HepG2 (cell line): ENCODE data around the gene LIN28A. TPM values are rescaled to one million over a fixed set of nuclear protein-coding genes. Genes with fewer than 3 reads are reported as not detected.

Source experiments
- AHDC1 ChIP-seq: sonication (generic); formaldehyde crosslinking; IDR thresholded peaks from 2 replicates; pipeline ENCODE4 v1.5.1; 2020; ENCODE audit warnings: mild to moderate bottlenecking, missing genetic modification reagents, borderline replicate concordance
- GTF2F1 ChIP-seq: fragments of 150-350 bp; IDR thresholded peaks from 2 replicates; pipeline ENCODE4 v1.6.1; 2014; ENCODE audit warnings: low read length
- MAF1 ChIP-seq: sonication (generic); formaldehyde crosslinking; IDR thresholded peaks from 2 replicates; pipeline ENCODE4 v1.5.0; 2020; ENCODE audit warnings: missing genetic modification reagents, borderline replicate concordance
- PHF21A ChIP-seq: sonication (generic); formaldehyde crosslinking; IDR thresholded peaks from 2 replicates; pipeline ENCODE4 v1.5.0; 2020; ENCODE audit warnings: mild to moderate bottlenecking, missing genetic modification reagents
- SETDB1 ChIP-seq: sonication (generic); formaldehyde crosslinking; IDR thresholded peaks from 2 replicates; pipeline ENCODE4 v1.5.1; 2020; ENCODE audit warnings: missing genetic modification reagents, mild to moderate bottlenecking, borderline replicate concordance
- SOX5 ChIP-seq: IDR thresholded peaks from 2 replicates; pipeline ENCODE4 v1.6.1; 2016; ENCODE audit warnings: borderline replicate concordance
- TARDBP ChIP-seq: sonication (generic); formaldehyde crosslinking; IDR thresholded peaks from 2 replicates; pipeline ENCODE4 v1.8.0; 2022; ENCODE audit warnings: mild to moderate bottlenecking, missing genetic modification reagents
- ZBED4 ChIP-seq: sonication (generic); formaldehyde crosslinking; IDR thresholded peaks from 2 replicates; pipeline ENCODE4 v1.4.0; 2020; ENCODE audit warnings: missing genetic modification reagents, borderline replicate concordance
- ZBTB20 ChIP-seq: sonication (generic); formaldehyde crosslinking; IDR thresholded peaks from 2 replicates; pipeline ENCODE4 v1.8.1; 2023; ENCODE audit warnings: missing genetic modification reagents, low read depth, mild to moderate bottlenecking, borderline replicate concordance
- ZBTB26 ChIP-seq: IDR thresholded peaks from 2 replicates; pipeline ENCODE4 v1.6.1; 2016; ENCODE audit warnings: missing compliant biosample characterization, missing genetic modification reagents, borderline replicate concordance
- ZFP36 ChIP-seq: fragments of 150-350 bp; IDR thresholded peaks from 2 replicates; pipeline ENCODE4 v1.6.1; 2018; ENCODE audit warnings: borderline replicate concordance, low read length, low read depth; ENCODE audit not compliant: partially characterized antibody
- ZFP41 ChIP-seq: sonication (generic); formaldehyde crosslinking; IDR thresholded peaks from 2 replicates; pipeline ENCODE4 v1.4.0; 2020; ENCODE audit warnings: mild to moderate bottlenecking, missing genetic modification reagents, borderline replicate concordance
- ZNF329 ChIP-seq: sonication (generic); formaldehyde crosslinking; IDR thresholded peaks from 2 replicates; pipeline ENCODE4 v1.9.0; 2021; ENCODE audit warnings: low read depth, mild to moderate bottlenecking, missing genetic modification reagents
- ZNF557 ChIP-seq: sonication (generic); formaldehyde crosslinking; IDR thresholded peaks from 2 replicates; pipeline ENCODE4 v1.4.0; 2020; ENCODE audit warnings: missing genetic modification reagents
- ZNF737 ChIP-seq: sonication (generic); formaldehyde crosslinking; IDR thresholded peaks from 2 replicates; pipeline ENCODE4 v1.5.0; 2020; ENCODE audit warnings: missing genetic modification reagents, mild to moderate bottlenecking, borderline replicate concordance
- polyA plus RNA-seq, 8 experiments: library from polyadenylated mRNA; depleted of rRNA in 3 of 8; stranded (reverse) in 7 of 8; unstranded in 1 of 8; fragments of >200 nt; fragmentation: Illumina TruSeq in 4 of 8; extraction: Trizol in 4 of 8; gene quantifications; 2 replicates each; pipeline versions ENCODE4 v1.2.1 to v1.2.3, GENCODE V29; 2011 to 2016; ENCODE audit warnings: low read depth in 4 of 8, missing spikeins in 1 of 8, mixed read lengths in 1 of 8; ENCODE audit not compliant: insufficient read depth in 1 of 8
- total RNA-seq, 5 experiments: library from RNA; depleted of rRNA; stranded (reverse); fragments of >200 nt; fragmentation: Illumina TruSeq; extraction: Trizol; gene quantifications; 2 replicates each; pipeline ENCODE4 v1.2.3, GENCODE V29; 2016; ENCODE audit warnings: low read depth in 1 of 5
- TF ChIP-seq, protein P1 (sequence below): IDR thresholded peaks from 2 replicates; pipeline ENCODE4 v1.6.1; 2016; ENCODE audit warnings: low read depth, borderline replicate concordance

LIN28A gene
- total and polyA plus RNA-seq, 2 of the 13 experiments (the other 11 are each of a cell fraction or from before 2014, with no cell fraction given): not detected

GRCh38 chr1:26387447-26387846 is 23.2 kb upstream of the LIN28A start (continued):
- TF ChIP-seq ZNF737 (CRISPR knock-in tag) (no peak), SETDB1 (CRISPR knock-in tag) (no peak), ZBED4 (CRISPR knock-in tag) (no peak; the same call in 1 of the 2 replicates), ZNF329 (peak; percentile 63; the same call in 1 of the 2 replicates), SOX5 (CRISPR knock-in tag) (peak; percentile 77), ZFP41 (CRISPR knock-in tag) (no peak), PHF21A (peak; percentile 86), ZBTB20 (CRISPR knock-in tag) (peak; percentile 50; the same call in 1 of the 2 replicates), ZBTB26 (CRISPR knock-in tag) (0 out of 2 replicates have a peak, but pooled peaks have one; percentile 35), MAF1 (CRISPR knock-in tag) (no peak), TARDBP (peak; percentile 82), AHDC1 (CRISPR knock-in tag) (peak; percentile 92), GTF2F1 (no peak), ZNF557 (CRISPR knock-in tag) (no peak), ZFP36 (no peak)
- TF ChIP-seq, protein P1, sequence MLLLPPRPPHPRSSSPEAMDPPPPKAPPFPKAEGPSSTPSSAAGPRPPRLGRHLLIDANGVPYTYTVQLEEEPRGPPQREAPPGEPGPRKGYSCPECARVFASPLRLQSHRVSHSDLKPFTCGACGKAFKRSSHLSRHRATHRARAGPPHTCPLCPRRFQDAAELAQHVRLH (CRISPR knock-in tag): peak; percentile 88; the same call in 1 of the 2 replicates
